Fibroblast of lung (primary cell): ENCODE results near the gene CRADD. TPM values are rescaled to one million over a fixed set of nuclear protein-coding genes. Genes with fewer than 3 reads are reported as not detected.

Experiments
- DNase-seq, 2 donors: peaks; one replicate each; pipeline versions ENCODE4 v3.0.0 to v3.0.0-alpha.2; 2010; ENCODE audit warnings: low read depth in 2 of 2
- H2AFZ ChIP-seq: 2 replicates; pipeline ENCODE4 v1.5.1; 2012; ENCODE audit warnings: low read length, control low read depth, inconsistent platforms
- H3K27ac ChIP-seq: 2 replicates; pipeline ENCODE4 v1.5.1; 2011; ENCODE audit warnings: low read length, control low read depth; ENCODE audit not compliant: insufficient read depth
- H3K27me3 ChIP-seq: 2 replicates; pipeline ENCODE4 v1.5.1; 2011; ENCODE audit warnings: mild to moderate bottlenecking, low read length; ENCODE audit not compliant: control insufficient read depth, insufficient read depth
- H3K36me3 ChIP-seq: 2 replicates; pipeline ENCODE4 v1.5.1; 2011; ENCODE audit warnings: low read length; ENCODE audit not compliant: control insufficient read depth, insufficient read depth
- H3K4me1 ChIP-seq: 2 replicates; pipeline ENCODE4 v1.5.1; 2011; ENCODE audit warnings: low read length; ENCODE audit not compliant: control insufficient read depth, insufficient read depth; ENCODE audit errors: extremely low read depth
- H3K4me2 ChIP-seq: 2 replicates; pipeline ENCODE4 v1.5.1; 2011; ENCODE audit warnings: low read length, control low read depth; ENCODE audit not compliant: insufficient read depth; ENCODE audit errors: extremely low read depth
- H3K4me3 ChIP-seq, 4 experiments: fragments of 200-600 bp in 1 of 4; sonication (generic) in 1 of 4; replicated peaks in 1 of 4; 2 replicates each; pipeline ENCODE4 v1.5.1; 2011 to 2016; ENCODE audit warnings: low read length in 4 of 4, low read depth in 3 of 4, mild to moderate bottlenecking in 3 of 4, control low read depth in 2 of 4, inconsistent platforms in 1 of 4, mixed read lengths in 1 of 4; ENCODE audit not compliant: insufficient read depth in 1 of 4; ENCODE audit errors: control extremely low read depth in 1 of 4
- H3K79me2 ChIP-seq: 2 replicates; pipeline ENCODE4 v1.5.1; 2012; ENCODE audit warnings: mild to moderate bottlenecking, low read length, inconsistent platforms; ENCODE audit not compliant: control insufficient read depth, insufficient read depth
- H3K9ac ChIP-seq: 2 replicates; pipeline ENCODE4 v1.5.1; 2011; ENCODE audit warnings: mild to moderate bottlenecking, low read length, control low read depth; ENCODE audit not compliant: insufficient read depth
- H3K9me3 ChIP-seq: 2 replicates; pipeline ENCODE4 v1.5.1; 2012; ENCODE audit warnings: low read depth, low read length; ENCODE audit not compliant: control insufficient read depth, insufficient read depth
- H4K20me1 ChIP-seq: 2 replicates; pipeline ENCODE4 v1.5.1; 2011; ENCODE audit warnings: low read length; ENCODE audit not compliant: control insufficient read depth, insufficient read depth; ENCODE audit errors: extremely low read depth
- EZH2 ChIP-seq: IDR thresholded peaks from 2 replicates; pipeline ENCODE4 v1.5.1; 2012; ENCODE audit warnings: low read length, control low read depth, mild to moderate bottlenecking; ENCODE audit errors: missing control alignments
- polyA plus RNA-seq, 2 donors: library from polyadenylated mRNA; depleted of rRNA in 1 of 2; stranded (reverse) in 1 of 2; unstranded in 1 of 2; fragments of >200 nt; gene quantifications; 2 replicates each; pipeline ENCODE4 v1.2.1, GENCODE V29; 2011 to 2012; ENCODE audit warnings: missing spikeins in 1 of 2
- total RNA-seq: library from RNA; depleted of rRNA; stranded (reverse); fragments of >200 nt; gene quantifications from 2 replicates; pipeline ENCODE4 v1.2.1, GENCODE V29; 2014
- TF ChIP-seq, protein P1 (sequence below), 2 donors: IDR thresholded peaks in 1 of 2; conservative IDR thresholded peaks in 1 of 2; 1 replicate in 1 of 2; 2 replicates in 1 of 2; pipeline ENCODE4 v1.5.1; 2011 to 2012; ENCODE audit warnings: low read length in 2 of 2, control low read depth in 1 of 2, inconsistent platforms in 1 of 2, low read depth in 1 of 2, mild to moderate bottlenecking in 1 of 2

Gene CRADD
- total and polyA plus RNA-seq, 2 donors (not counting 1 experiment from before 2014, with no cell fraction given) = 13.5 to 21.1 TPM

DNA sequence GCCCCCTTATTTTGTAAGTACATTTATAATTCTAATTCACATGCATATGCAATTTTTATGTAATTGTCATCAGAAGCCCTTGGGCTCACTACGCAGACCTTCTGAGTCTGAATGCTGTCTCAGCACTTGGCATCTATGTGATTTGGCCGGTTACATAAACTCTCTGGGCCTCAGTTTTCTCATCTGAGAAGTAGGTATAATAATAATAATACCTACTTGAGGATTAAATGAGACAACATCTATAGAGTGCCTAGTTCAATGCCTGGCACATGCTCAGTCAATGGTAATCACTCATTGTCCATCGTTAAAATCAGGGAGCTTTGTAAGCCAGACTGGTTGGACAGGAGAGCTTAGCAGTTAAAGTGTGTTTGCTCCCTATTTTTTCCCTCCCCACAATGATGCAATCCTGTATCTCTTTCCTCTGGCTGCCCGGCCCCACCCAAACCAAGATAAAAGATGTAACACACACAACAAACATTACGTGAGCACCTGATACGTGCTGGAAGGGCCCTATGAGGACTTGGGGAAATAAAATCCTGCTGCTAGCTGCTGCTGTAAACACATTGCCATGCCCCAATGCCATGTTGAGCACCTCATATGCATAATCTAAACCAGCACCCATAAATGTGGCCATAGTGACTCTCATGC is 235.0 kb downstream of the CRADD start:
- Histone ChIP-seq H4K20me1 (no peaks in the 10 kb centered on the region), H3K36me3 (no peaks in the 10 kb centered on the region), H2AFZ (no peak overlapping the region), H3K9me3 (no peaks in the 10 kb centered on the region), H3K27me3 (no peaks in the 10 kb centered on the region), H3K9ac (no peak overlapping the region), H3K4me1 (peaks cover 7% of the 10 kb centered on the region), H3K4me3 (no peak overlapping the region), H3K79me2 (no peaks in the 10 kb centered on the region), H3K27ac (no peak overlapping the region), H3K4me2 (no peak overlapping the region)
- TF ChIP-seq, protein P1, sequence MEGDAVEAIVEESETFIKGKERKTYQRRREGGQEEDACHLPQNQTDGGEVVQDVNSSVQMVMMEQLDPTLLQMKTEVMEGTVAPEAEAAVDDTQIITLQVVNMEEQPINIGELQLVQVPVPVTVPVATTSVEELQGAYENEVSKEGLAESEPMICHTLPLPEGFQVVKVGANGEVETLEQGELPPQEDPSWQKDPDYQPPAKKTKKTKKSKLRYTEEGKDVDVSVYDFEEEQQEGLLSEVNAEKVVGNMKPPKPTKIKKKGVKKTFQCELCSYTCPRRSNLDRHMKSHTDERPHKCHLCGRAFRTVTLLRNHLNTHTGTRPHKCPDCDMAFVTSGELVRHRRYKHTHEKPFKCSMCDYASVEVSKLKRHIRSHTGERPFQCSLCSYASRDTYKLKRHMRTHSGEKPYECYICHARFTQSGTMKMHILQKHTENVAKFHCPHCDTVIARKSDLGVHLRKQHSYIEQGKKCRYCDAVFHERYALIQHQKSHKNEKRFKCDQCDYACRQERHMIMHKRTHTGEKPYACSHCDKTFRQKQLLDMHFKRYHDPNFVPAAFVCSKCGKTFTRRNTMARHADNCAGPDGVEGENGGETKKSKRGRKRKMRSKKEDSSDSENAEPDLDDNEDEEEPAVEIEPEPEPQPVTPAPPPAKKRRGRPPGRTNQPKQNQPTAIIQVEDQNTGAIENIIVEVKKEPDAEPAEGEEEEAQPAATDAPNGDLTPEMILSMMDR (conservative IDR thresholded peaks at IDR 0.05 in 1 of 2, IDR thresholded peaks at IDR 0.05 in 1 of 2; ENCODE audit: low read depth in 1 of 2, low read length in 2 of 2) = no peak
- TF ChIP-seq EZH2 = no peak
- DNase-seq = peak in 1 of 2 donors; percentile 23

DNA sequence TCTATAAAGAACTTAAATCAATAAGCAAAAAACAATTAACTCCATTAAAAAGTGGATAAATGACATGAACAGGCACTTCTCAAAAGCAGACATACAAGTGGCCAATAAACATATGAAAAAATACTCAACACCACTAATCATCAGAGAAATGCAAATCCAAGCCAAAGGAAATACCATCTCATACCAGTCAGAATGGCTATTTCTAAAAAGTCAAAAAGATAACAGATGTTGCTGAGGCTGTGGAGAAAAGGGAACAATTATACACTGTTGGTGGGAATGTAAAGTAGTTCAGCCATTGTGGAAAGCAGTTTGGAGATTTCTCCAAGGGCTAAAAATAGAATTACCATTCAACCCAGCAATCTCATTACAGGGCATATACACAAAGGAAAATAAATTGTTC is 236.7 kb downstream of the CRADD start:
- peak; percentile 43 to 91 for DNase-seq
- Histone ChIP-seq H3K27me3 (no peaks in the 10 kb centered on the region), H3K9ac (no peak overlapping the region), H3K4me2 (no peak overlapping the region), H3K4me1 (peaks cover 13% of the 10 kb centered on the region), H3K79me2 (no peaks in the 10 kb centered on the region), H3K36me3 (no peaks in the 10 kb centered on the region), H2AFZ (no peak overlapping the region), H4K20me1 (no peaks in the 10 kb centered on the region), H3K9me3 (no peaks in the 10 kb centered on the region), H3K27ac (no peak overlapping the region), H3K4me3 (no peak overlapping the region)
- TF ChIP-seq, protein P1 (conservative IDR thresholded peaks at IDR 0.05 in 1 of 2, IDR thresholded peaks at IDR 0.05 in 1 of 2; ENCODE audit: low read depth in 1 of 2, low read length in 2 of 2) = no peak
- no peak for TF ChIP-seq EZH2

DNA sequence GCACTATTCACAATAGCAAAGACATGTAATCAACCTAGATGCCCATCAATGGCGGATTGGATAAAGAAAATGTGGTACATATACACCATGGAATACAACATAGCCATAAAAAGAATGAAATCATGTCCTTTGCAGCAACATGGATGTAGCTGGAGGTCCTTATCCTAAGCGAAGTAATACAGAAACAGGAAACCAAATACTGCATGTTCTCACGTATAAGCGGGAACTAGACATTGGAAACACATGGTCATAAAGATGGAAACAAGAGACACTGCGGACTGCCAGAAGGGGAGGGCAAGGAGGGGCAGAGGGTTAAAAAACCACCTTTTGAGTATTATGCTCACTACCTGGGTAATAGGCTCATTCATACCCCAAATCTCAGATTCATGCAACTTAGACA is 237.1 kb downstream of the CRADD start:
- H3K4me2 ChIP-seq = no peak overlapping the region

More for the DNA sequence above, 237.1 kb downstream of the CRADD start:
- H3K27ac ChIP-seq = no peak overlapping the region
- DNase-seq = no peak
- no peaks in the 10 kb centered on the region for H3K36me3 ChIP-seq
- no peaks in the 10 kb centered on the region for H4K20me1 ChIP-seq
- H3K4me1 ChIP-seq = peaks cover 13% of the 10 kb centered on the region
- no peak overlapping the region for H2AFZ ChIP-seq
- no peaks in the 10 kb centered on the region for H3K27me3 ChIP-seq
- H3K4me3 ChIP-seq = no peak overlapping the region
- TF ChIP-seq, protein P1 (conservative IDR thresholded peaks at IDR 0.05 in 1 of 2, IDR thresholded peaks at IDR 0.05 in 1 of 2; ENCODE audit: low read depth in 1 of 2, low read length in 2 of 2) = no peak
- no peak for TF ChIP-seq EZH2
- no peak overlapping the region for H3K9ac ChIP-seq
- no peaks in the 10 kb centered on the region for H3K9me3 ChIP-seq
- no peaks in the 10 kb centered on the region for H3K79me2 ChIP-seq
